HL-60 (cell line): ENCODE results near the gene PCSK5.

Experiments
- GABPA ChIP-seq: IDR thresholded peaks from 2 replicates; pipeline ENCODE4 v1.6.1; 2012; ENCODE audit warnings: low read depth
- POLR2AphosphoS5 ChIP-seq: IDR thresholded peaks from 2 replicates; pipeline ENCODE4 v1.6.1; 2012; ENCODE audit warnings: low read depth
- TF ChIP-seq, protein P1 (sequence below): IDR thresholded peaks from one replicate; pipeline ENCODE4 v1.5.1; 2011; ENCODE audit warnings: low read length, control low read depth, inconsistent platforms; ENCODE audit not compliant: insufficient read depth

DNA sequence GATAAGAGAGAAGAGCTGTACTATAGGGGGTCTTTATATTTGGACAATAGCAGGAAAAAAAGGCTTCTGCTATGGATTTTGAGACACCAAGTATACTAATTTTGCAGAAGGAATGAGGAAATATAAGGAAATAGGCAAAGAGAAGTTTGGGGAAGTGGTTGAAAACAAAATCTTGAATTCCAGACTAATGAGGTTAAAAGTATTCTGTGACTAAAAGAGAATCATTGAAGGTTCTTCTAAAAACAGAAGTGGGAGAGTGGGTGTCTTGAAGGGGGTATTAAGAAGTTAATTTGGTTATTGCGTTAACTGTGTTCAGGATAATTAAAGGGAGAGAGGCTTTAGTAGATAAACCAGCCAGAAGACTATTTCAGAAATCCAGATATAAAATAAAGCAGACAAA, 355.0 kb downstream of the PCSK5 start:
- TF ChIP-seq POLR2AphosphoS5, result no peak
- TF ChIP-seq, protein P1, sequence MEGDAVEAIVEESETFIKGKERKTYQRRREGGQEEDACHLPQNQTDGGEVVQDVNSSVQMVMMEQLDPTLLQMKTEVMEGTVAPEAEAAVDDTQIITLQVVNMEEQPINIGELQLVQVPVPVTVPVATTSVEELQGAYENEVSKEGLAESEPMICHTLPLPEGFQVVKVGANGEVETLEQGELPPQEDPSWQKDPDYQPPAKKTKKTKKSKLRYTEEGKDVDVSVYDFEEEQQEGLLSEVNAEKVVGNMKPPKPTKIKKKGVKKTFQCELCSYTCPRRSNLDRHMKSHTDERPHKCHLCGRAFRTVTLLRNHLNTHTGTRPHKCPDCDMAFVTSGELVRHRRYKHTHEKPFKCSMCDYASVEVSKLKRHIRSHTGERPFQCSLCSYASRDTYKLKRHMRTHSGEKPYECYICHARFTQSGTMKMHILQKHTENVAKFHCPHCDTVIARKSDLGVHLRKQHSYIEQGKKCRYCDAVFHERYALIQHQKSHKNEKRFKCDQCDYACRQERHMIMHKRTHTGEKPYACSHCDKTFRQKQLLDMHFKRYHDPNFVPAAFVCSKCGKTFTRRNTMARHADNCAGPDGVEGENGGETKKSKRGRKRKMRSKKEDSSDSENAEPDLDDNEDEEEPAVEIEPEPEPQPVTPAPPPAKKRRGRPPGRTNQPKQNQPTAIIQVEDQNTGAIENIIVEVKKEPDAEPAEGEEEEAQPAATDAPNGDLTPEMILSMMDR, result no peak
- no peak for TF ChIP-seq GABPA
